Central memory CD8-positive, alpha-beta T cell (primary cell): ENCODE measurements around the gene NDUFS7.

Experiments
- ATAC-seq: fragments of 150-1000 bp; cut with Tn5 transposase; replicated peaks from 2 replicates; pipeline ENCODE4 v1.10.0; 2022; ENCODE audit warnings: mild to moderate bottlenecking, moderate FRiP score, moderate number of reproducible peaks; ENCODE audit not compliant: poor library complexity, severe bottlenecking; ENCODE audit errors: extremely low read depth
- DNase-seq, 2 donors: peaks; one replicate each; pipeline ENCODE4 v3.0.0; 2021; ENCODE audit warnings: low spot score in 2 of 2
- H3K27ac Mint-ChIP-seq: one replicate; pipeline ENCODE4 v1.8.0; 2022; ENCODE audit warnings: low read depth, mild to moderate bottlenecking, moderate library complexity, mixed read lengths
- H3K27me3 Mint-ChIP-seq: one replicate; pipeline ENCODE4 v1.8.0; 2022; ENCODE audit warnings: mixed read lengths
- H3K36me3 Mint-ChIP-seq: one replicate; pipeline ENCODE4 v1.8.0; 2022; ENCODE audit warnings: mild to moderate bottlenecking, moderate library complexity, mixed read lengths; ENCODE audit not compliant: insufficient read depth
- H3K4me1 Mint-ChIP-seq: one replicate; pipeline ENCODE4 v1.8.0; 2022; ENCODE audit warnings: mixed read lengths
- H3K4me3 Mint-ChIP-seq: one replicate; pipeline ENCODE4 v1.8.0; 2022; ENCODE audit warnings: mild to moderate bottlenecking, moderate library complexity, mixed read lengths
- H3K9me3 Mint-ChIP-seq: one replicate; pipeline ENCODE4 v1.8.0; 2022; ENCODE audit warnings: mixed read lengths

The NDUFS7 gene

DNA sequence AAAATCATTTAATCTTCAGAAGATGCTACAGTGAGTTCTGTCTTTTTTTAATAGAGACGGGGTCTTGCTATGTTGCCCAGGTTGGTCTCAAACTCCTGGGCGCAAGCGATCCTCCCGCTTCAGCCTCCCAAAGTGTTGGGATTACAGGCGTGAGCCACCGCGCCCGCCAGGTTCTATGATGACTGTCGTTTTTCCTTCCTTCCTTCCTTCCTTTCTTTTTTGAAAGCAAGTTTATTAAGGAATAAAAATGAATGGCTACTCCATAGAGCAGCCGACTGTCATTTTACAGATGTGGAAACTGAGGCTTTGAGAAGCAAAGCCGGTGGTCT, 18.1 kb downstream of the NDUFS7 start:
- ATAC-seq (no peak), DNase-seq (no peak)
- H3K36me3 Mint-ChIP-seq = peaks cover 8% of the 10 kb centered on the region
- no peak overlapping the region for H3K27ac Mint-ChIP-seq
- H3K4me1 Mint-ChIP-seq = peaks cover 12% of the 10 kb centered on the region
- H3K4me3 Mint-ChIP-seq = peak overlapping the region; percentile 57
- no peaks in the 10 kb centered on the region for H3K9me3 Mint-ChIP-seq
- H3K27me3 Mint-ChIP-seq = peaks cover 6% of the 10 kb centered on the region

DNA sequence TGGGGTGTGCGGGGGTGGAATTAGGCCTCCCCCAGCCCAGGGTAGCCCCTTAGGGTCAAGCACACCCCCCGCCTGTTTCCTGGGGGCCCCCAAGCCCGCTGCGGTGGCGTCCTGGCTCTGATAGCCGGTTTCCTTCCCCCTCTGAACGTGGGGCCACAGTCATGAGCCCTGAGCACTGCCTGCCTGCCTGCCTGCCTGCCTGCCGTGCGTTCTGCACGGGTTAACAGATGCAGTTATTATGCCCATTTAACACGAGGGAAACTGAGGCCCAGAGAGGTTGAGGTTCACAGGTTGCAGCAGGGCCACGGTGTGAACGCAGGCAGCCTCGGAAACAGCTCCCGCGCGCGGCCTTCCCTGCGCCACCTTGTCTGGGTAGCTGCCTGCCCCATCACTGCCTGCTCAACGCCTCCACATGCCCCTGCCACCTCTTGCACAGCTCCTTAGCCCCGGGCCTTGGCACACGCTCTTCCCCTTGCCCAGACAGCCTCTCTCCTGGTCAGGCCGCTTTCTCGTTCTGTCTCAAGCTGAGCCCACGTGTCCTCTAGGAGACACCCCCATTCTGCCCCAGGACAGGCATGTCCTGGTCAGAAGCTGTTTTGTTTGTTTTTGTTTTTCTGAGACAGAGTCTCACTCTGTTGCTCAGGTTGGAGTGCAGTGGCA, 18.8 kb downstream of the NDUFS7 start:
- H3K36me3 Mint-ChIP-seq = peaks cover 10% of the 10 kb centered on the region
- peaks cover 12% of the 10 kb centered on the region for H3K4me1 Mint-ChIP-seq
- H3K4me3 Mint-ChIP-seq = peak overlapping the region; percentile 74
- ATAC-seq = no peak
- no peak for DNase-seq
- H3K9me3 Mint-ChIP-seq = no peaks in the 10 kb centered on the region
- H3K27me3 Mint-ChIP-seq = peaks cover 6% of the 10 kb centered on the region
- peak overlapping the region; percentile 73 for H3K27ac Mint-ChIP-seq

GRCh38 chr19:1406774-1407527, 23.2 kb downstream of the NDUFS7 start:
- ATAC-seq = peak; percentile 74
- peaks cover 46% of the 10 kb centered on the region for H3K4me1 Mint-ChIP-seq

GRCh38 chr19:1407528-1408299, 24.0 kb downstream of the NDUFS7 start, which contains the start of gene DAZAP1:
DAZAP1 (plus strand) TSS chr19:1407586; CDS start chr19:1407774, 188 bp downstream.
- H3K9me3 Mint-ChIP-seq = no peaks in the 10 kb centered on the region
- peak within 1 kb of the TSS; percentile 94 for H3K4me3 Mint-ChIP-seq
- ATAC-seq (peak; percentile 4), DNase-seq (peak; percentile 25 to 28)
- peaks cover 48% of the 10 kb centered on the region for H3K4me1 Mint-ChIP-seq
- H3K27ac Mint-ChIP-seq = peak within 1 kb of the TSS; percentile 96
- H3K36me3 Mint-ChIP-seq = peaks cover 22% of the 10 kb centered on the region
- H3K27me3 Mint-ChIP-seq = peaks cover 5% of the 10 kb centered on the region

More at GRCh38 chr19:1406774-1407527, 23.2 kb downstream of the NDUFS7 start:
- H3K36me3 Mint-ChIP-seq = peaks cover 19% of the 10 kb centered on the region
- H3K27ac Mint-ChIP-seq = peak overlapping the region; percentile 67
- H3K9me3 Mint-ChIP-seq = no peaks in the 10 kb centered on the region
- peak; percentile 98 to 99 for DNase-seq
- H3K27me3 Mint-ChIP-seq = peaks cover 6% of the 10 kb centered on the region
- peak overlapping the region; percentile 74 for H3K4me3 Mint-ChIP-seq

DNA sequence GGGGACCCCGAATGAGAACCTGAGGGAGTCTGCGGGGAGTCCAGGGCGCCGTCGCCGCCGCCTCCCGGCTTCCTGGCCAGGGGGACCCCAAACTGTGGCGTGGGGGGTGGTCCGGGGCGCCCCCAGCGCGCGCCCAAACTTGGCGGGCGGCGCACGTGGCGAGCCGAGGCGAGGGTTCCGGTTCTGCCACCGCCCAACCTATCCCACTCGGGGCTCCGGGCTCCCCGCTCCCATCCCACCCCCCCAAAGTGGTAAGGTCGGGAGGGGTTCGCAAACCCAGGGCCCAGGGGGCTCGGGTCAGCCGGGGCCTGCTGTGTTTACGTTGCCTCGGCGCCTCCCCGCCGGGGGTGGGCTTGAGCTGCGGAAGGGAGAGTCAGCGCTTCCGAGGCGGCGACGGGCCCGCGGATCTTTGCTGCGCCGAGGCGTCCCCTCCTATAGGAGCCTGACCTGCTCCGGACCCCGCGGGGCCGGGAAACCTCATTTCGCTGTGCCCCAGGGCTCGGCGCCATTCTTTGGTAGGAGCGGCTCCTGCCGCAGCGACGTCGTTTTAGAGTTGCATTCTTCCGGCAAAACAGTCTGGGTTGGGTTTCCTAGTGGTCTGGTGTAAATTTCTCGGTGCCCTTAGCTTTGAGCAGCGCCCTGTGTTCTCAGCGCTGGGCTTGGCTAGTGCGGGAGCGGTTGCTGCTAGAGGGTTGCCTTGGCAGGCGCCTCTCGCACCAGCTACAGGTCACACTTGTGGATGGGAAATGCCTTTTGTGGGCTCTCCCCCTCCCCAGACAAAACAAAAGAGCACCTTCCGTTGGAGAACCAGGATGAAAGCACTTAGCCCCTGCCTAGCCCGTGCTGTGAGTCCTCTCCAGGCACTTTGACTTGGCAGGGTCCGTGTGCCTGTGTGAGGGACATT, 24.8 kb downstream of the NDUFS7 start:
- Mint-ChIP-seq H3K36me3 (peaks cover 28% of the 10 kb centered on the region), H3K9me3 (no peaks in the 10 kb centered on the region), H3K4me1 (peaks cover 52% of the 10 kb centered on the region), H3K27ac (peak overlapping the region; percentile 96), H3K27me3 (no peaks in the 10 kb centered on the region), H3K4me3 (peak overlapping the region; percentile 94)
- ATAC-seq (peak; percentile 31), DNase-seq (peak; percentile 48 to 70)

DNA sequence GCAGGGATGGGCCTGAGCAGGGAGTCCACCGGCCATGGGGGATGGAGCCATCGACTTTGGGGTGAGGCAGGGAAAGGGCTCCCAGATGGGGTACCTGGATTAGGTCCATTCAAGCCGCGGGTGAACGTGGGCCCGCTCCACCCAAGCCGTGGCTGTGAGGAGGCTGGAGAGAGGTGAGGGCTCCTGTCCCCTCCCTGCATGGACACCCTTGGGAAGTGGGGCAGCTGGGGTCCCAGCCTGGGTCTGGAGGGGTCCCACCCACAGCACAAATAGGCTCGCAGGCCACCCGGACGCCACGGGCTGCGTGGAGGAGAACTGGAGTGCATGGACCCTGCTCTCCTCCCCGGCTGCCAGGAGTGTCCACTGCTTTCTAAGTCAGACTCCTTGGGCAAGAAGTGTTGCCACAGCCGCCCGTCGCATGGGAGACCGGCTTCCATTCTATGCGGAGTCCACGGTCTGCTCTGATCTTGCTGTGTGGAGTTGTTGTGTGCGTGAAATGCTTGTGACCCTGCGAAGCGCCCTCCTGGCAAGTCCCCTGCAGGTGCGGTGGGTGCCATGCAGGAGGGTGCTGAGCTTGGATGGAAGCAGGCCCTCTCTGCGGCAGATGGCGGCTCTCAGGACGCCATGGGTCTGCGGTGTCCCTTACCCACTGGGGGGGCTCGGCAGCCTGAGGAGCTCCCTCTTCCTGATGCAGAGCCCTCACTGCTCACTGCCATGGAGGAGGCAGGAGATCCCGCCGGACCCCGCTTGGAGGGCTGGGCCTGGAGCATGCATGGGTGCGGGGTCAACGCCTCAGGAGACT, 25.7 kb downstream of the NDUFS7 start:
- H3K9me3 Mint-ChIP-seq = no peaks in the 10 kb centered on the region
- H3K4me1 Mint-ChIP-seq = peaks cover 54% of the 10 kb centered on the region
- no peaks in the 10 kb centered on the region for H3K27me3 Mint-ChIP-seq
- H3K27ac Mint-ChIP-seq = peak overlapping the region; percentile 96
- H3K4me3 Mint-ChIP-seq = peak overlapping the region; percentile 94
- no peak for ATAC-seq
- DNase-seq = no peak
- H3K36me3 Mint-ChIP-seq = peaks cover 35% of the 10 kb centered on the region

GRCh38 chr19:1410136-1410786, 26.6 kb downstream of the NDUFS7 start:
- Mint-ChIP-seq H3K4me3 (peak overlapping the region; percentile 94), H3K36me3 (peaks cover 41% of the 10 kb centered on the region), H3K27ac (peak overlapping the region; percentile 96), H3K4me1 (peaks cover 59% of the 10 kb centered on the region), H3K9me3 (no peaks in the 10 kb centered on the region), H3K27me3 (no peaks in the 10 kb centered on the region)
- ATAC-seq (no peak), DNase-seq (no peak)

DNA sequence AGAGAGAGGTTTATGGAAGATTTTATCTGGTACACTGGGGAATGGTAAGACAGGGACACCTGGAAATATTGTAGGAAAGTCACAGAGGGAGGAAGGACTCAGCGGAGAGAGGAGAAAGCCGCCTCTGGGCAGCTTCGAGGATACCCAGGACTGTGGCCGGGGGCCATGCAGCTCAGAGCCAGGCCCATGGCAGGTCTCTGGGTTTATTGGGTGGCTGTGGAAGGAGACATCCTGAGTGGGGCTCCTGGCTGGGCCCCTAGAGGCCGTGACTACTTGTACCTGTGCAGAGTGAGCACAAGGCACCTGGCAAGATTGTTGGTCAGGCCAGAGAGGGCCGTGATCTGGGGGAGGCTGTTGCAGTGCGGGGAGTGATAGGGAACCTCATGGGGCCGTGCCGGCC, 27.1 kb downstream of the NDUFS7 start:
- H3K27ac Mint-ChIP-seq = peak overlapping the region; percentile 96
- H3K36me3 Mint-ChIP-seq = peaks cover 45% of the 10 kb centered on the region
- H3K4me3 Mint-ChIP-seq = peak overlapping the region; percentile 94
- H3K4me1 Mint-ChIP-seq = peaks cover 64% of the 10 kb centered on the region
- ATAC-seq (no peak), DNase-seq (no peak)
- H3K27me3 Mint-ChIP-seq = no peaks in the 10 kb centered on the region
- no peaks in the 10 kb centered on the region for H3K9me3 Mint-ChIP-seq

DNA sequence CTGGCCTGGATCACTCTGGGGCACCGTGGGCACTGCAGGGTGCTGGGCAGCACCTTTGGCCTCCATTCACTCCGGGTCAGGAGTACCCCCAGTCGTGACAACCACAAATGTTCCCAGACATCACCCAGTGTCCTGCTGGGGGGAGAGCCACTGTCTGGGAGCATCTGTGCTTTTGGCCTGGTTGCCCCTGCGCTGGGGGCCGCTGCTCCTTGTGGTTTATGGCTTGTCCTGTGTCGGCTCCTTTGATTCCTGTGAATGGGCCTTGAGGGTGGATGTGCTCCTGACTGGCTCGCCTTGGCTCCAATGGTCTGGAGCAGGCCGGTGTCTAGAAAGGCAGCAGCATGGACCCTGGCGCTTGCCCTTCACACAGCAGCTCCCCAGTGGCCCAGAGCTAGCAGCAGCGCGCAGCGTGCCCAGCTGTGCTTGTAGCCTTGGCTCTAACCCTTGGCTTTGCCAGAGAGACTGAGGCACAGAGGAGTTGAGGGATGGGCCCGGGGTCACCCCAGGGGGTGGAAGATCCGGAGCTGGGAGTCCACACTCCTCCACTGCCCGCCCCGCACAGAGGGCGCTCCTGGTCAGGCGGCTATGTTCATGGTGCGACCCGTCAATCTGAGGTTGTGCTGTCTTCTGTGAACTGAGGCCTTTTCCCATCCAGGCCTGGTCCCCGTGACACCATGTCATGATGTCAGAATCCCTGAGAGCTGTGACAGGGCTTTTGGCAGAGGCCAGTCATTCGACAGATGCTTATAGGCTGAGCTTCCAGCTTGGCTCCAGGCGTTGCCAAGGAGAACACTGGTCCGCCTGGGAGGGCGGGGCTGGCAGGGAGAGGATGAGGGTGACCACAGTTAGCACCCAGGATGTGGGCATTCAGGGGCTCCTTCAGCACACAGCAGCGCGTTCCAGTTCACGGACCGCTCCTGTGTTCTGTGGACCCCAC, 27.8 kb downstream of the NDUFS7 start:
- ATAC-seq = no peak
- peak; percentile 29 to 37 for DNase-seq
- Mint-ChIP-seq H3K36me3 (peaks cover 51% of the 10 kb centered on the region), H3K9me3 (no peaks in the 10 kb centered on the region), H3K4me1 (peaks cover 69% of the 10 kb centered on the region), H3K27ac (peak overlapping the region; percentile 96), H3K4me3 (peak overlapping the region; percentile 94), H3K27me3 (no peaks in the 10 kb centered on the region)

GRCh38 chr19:1412323-1412923, 28.7 kb downstream of the NDUFS7 start:
- no peaks in the 10 kb centered on the region for H3K27me3 Mint-ChIP-seq
- DNase-seq = no peak
- no peaks in the 10 kb centered on the region for H3K9me3 Mint-ChIP-seq
- H3K4me1 Mint-ChIP-seq = peaks cover 74% of the 10 kb centered on the region
- H3K27ac Mint-ChIP-seq = no peak overlapping the region
- no peak for ATAC-seq
- H3K36me3 Mint-ChIP-seq = peaks cover 51% of the 10 kb centered on the region
- peak overlapping the region; percentile 94 for H3K4me3 Mint-ChIP-seq
